ENCODE data around the gene NFRKB. TPM values are rescaled to one million over a fixed set of nuclear protein-coding genes. Genes with fewer than 3 reads are reported as not detected.
"Not testable (repeated sequence)": the region's sequence is repeated elsewhere in the genome, so short reads cannot be mapped to it uniquely, and the experiment has no call there.

Gene NFRKB
- total and polyA plus RNA-seq, 11 donors = 5.0 to 23.1 (median 12.1) TPM

DNA sequence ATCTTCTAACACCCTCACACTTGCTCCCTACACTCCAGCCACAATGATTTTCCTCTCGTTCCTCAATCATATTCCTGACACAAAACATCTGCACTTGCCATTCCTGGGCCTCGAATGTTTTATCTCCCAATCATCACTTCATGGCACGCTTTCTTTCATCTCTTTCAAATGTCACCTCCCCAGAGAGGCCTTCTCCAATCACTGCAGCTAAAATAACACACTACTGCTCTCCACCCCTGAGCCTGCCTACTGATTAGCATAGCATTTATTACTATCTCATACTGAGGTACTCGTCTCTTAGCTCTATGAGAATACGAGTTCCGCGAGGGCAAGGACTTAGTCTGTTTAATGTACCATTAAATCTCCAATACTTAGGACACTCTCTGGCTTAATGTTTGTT lies 23.5 kb downstream of the NFRKB start:
- Histone ChIP-seq H3K9me3 (no peaks in the 10 kb centered on the region), H3K36me3 (peaks cover 3 to 100% (median 96%) of the 10 kb centered on the region in 9 donors), H3K27ac (no peak overlapping the region), H3K4me1 (no peaks in the 10 kb centered on the region), H3K27me3 (no peaks in the 10 kb centered on the region), H3K4me3 (no peak overlapping the region)
- no peak for DNase-seq
- TF ChIP-seq POLR2A (IDR thresholded peaks at IDR 0.05) = no peak
- TF ChIP-seq CTCF (IDR thresholded peaks at IDR 0.05) = no peak
- intact Hi-C loops (cut with DNase I) = no loop called here
- peak in 2 of 4 donors; percentile 47 to 59 for ATAC-seq
- WGBS, 4 donors = 48 to 53% (median 49%) methylated on average over 7 of the region's 7 CpGs

- intact Hi-C loops (cut with DNase I); H3K4me3 ChIP-seq: not testable (repeated sequence)
- peaks cover 0 to 11% (median 0%) of the 10 kb centered on the region in 12 donors for H3K4me1 ChIP-seq
Measured at GRCh38 chr11:129868626-129869025, 26.8 kb downstream of the NFRKB start.

GRCh38 chr11:129866311-129866710 lies 29.1 kb downstream of the NFRKB start:
- Histone ChIP-seq H3K9me3 (no peaks in the 10 kb centered on the region), H3K4me3 (no peak overlapping the region), H3K27ac (no peak overlapping the region), H3K4me1 (peaks cover 0 to 21% (median 8%) of the 10 kb centered on the region in 12 donors), H3K27me3 (no peaks in the 10 kb centered on the region), H3K36me3 (peaks cover 3 to 92% (median 84%) of the 10 kb centered on the region in 9 donors)
- peak; percentile 39 to 58 (median 44) for ATAC-seq
- TF ChIP-seq POLR2A (IDR thresholded peaks at IDR 0.05) = no peak
- TF ChIP-seq CTCF (IDR thresholded peaks at IDR 0.05) = no peak
- WGBS, 4 donors = 41 to 54% (median 46%) methylated on average over 3 of the region's 3 CpGs
- intact Hi-C loops (cut with DNase I) = no loop called here
- DNase-seq = no peak

More at GRCh38 chr11:129868626-129869025, 26.8 kb downstream of the NFRKB start:
- peaks cover 3 to 100% (median 96%) of the 10 kb centered on the region in 9 donors for H3K36me3 ChIP-seq
- H3K9me3 ChIP-seq, H3K27me3 ChIP-seq, H3K27ac ChIP-seq, DNase-seq, ATAC-seq: not testable (repeated sequence)
- 90 to 96% (median 92%) methylated on average over 16 of the region's 16 CpGs for WGBS, 4 donors

- H3K27ac ChIP-seq = no peak overlapping the region
- ATAC-seq (no peak), DNase-seq (no peak)
- peaks cover 3 to 91% (median 78%) of the 10 kb centered on the region in 9 donors for H3K36me3 ChIP-seq
- no peak for TF ChIP-seq CTCF (IDR thresholded peaks at IDR 0.05)
- no peak for TF ChIP-seq POLR2A (IDR thresholded peaks at IDR 0.05)
- H3K27me3 ChIP-seq = no peaks in the 10 kb centered on the region
- intact Hi-C loops (cut with DNase I) = no loop called here
- H3K4me1 ChIP-seq = peaks cover 0 to 21% (median 8%) of the 10 kb centered on the region in 12 donors
- whole genome bisulfite sequencing, 4 donors = 58 to 83% (median 77%) methylated on average over 3 to 4 of the region's 4 CpGs
- H3K4me3 ChIP-seq = no peak overlapping the region
- no peaks in the 10 kb centered on the region for H3K9me3 ChIP-seq
Measured at GRCh38 chr11:129865701-129866100, 29.7 kb downstream of the NFRKB start.

GRCh38 chr11:129864811-129865210 lies 30.6 kb downstream of the NFRKB start:
- peaks cover 0 to 21% (median 8%) of the 10 kb centered on the region in 12 donors for H3K4me1 ChIP-seq
- TF ChIP-seq POLR2A (IDR thresholded peaks at IDR 0.05) (no peak), CTCF (IDR thresholded peaks at IDR 0.05) (no peak)
- ATAC-seq = no peak
- no peaks in the 10 kb centered on the region for H3K27me3 ChIP-seq
- no peaks in the 10 kb centered on the region for H3K9me3 ChIP-seq
- 84 to 94% (median 90%) methylated on average over 4 to 5 of the region's 5 CpGs for WGBS, 4 donors
- peaks cover 3 to 91% (median 74%) of the 10 kb centered on the region in 9 donors for H3K36me3 ChIP-seq
- DNase-seq = no peak
- H3K4me3 ChIP-seq = no peak overlapping the region
- H3K27ac ChIP-seq = no peak overlapping the region
- intact Hi-C loops (cut with DNase I) = no loop called here
